SK-N-SH treated with all-trans-retinoic acid at 6 μM for 48 hours (cell line): ENCODE measurements around the gene SLC7A10.
A peak's percentile ranks its signal among the peaks of the same experiment; 100 is the strongest.

Experiments
- ATAC-seq: fragments of 200-7000 bp; cut with Tn5 transposase; 3 replicates; pipeline ENCODE4 v1.9.1; 2020; ENCODE audit warnings: mild to moderate bottlenecking, moderate library complexity
- ARNTL ChIP-seq: fragments of 450-650 bp; formaldehyde crosslinking; IDR thresholded peaks from 2 replicates; pipeline ENCODE4 v1.5.0; 2020; ENCODE audit warnings: low read depth, mild to moderate bottlenecking, moderate library complexity, borderline replicate concordance
- CSDC2 ChIP-seq: fragments of 250-450 bp; sonication (Bioruptor Pico); IDR thresholded peaks from 2 replicates; pipeline ENCODE4 v1.5.0; 2020; ENCODE audit warnings: mild to moderate bottlenecking, moderate library complexity
- GLIS3 ChIP-seq: fragments of 250-450 bp; sonication (Bioruptor Pico); IDR thresholded peaks from 2 replicates; pipeline ENCODE4 v1.5.0; 2020; ENCODE audit warnings: mild to moderate bottlenecking, moderate library complexity
- ISL1 ChIP-seq: fragments of 250-450 bp; sonication (Bioruptor Pico); IDR thresholded peaks from 2 replicates; pipeline ENCODE4 v2.1.2; 2022; ENCODE audit warnings: mild to moderate bottlenecking, moderate library complexity
- OSR1 ChIP-seq: fragments of 250-450 bp; sonication (Bioruptor Pico); IDR thresholded peaks from 2 replicates; pipeline ENCODE4 v1.8.0; 2022; ENCODE audit warnings: moderate library complexity, mild to moderate bottlenecking, inconsistent platforms
- PPARA ChIP-seq: fragments of 250-450 bp; sonication (Bioruptor Pico); IDR thresholded peaks from 2 replicates; pipeline ENCODE4 v1.5.0; 2020; ENCODE audit warnings: mild to moderate bottlenecking, borderline replicate concordance
- RARB ChIP-seq: fragments of 250-450 bp; sonication (Bioruptor Pico); IDR thresholded peaks from 2 replicates; pipeline ENCODE4 v1.8.0; 2021; ENCODE audit warnings: mild to moderate bottlenecking, moderate library complexity
- TCF4 ChIP-seq: fragments of 250-450 bp; sonication (Bioruptor Pico); IDR thresholded peaks from 2 replicates; pipeline ENCODE4 v1.8.0; 2021; ENCODE audit warnings: mild to moderate bottlenecking, moderate library complexity, borderline replicate concordance
- ZC3H10 ChIP-seq: fragments of 250-450 bp; sonication (Bioruptor Pico); IDR thresholded peaks from 2 replicates; pipeline ENCODE4 v1.5.1; 2021; ENCODE audit warnings: mild to moderate bottlenecking, moderate library complexity
- ZFP3 ChIP-seq: fragments of 250-450 bp; sonication (Bioruptor Pico); IDR thresholded peaks from 2 replicates; pipeline ENCODE4 v1.5.0; 2020; ENCODE audit warnings: mild to moderate bottlenecking, moderate library complexity
- ZFP30 ChIP-seq: fragments of 450-650 bp; formaldehyde crosslinking; IDR thresholded peaks from 2 replicates; pipeline ENCODE4 v1.5.0; 2022; ENCODE audit warnings: mild to moderate bottlenecking, moderate library complexity
- ZNF8 ChIP-seq: fragments of 450-650 bp; formaldehyde crosslinking; IDR thresholded peaks from 2 replicates; pipeline ENCODE4 v1.5.0; 2020; ENCODE audit warnings: mild to moderate bottlenecking, moderate library complexity
- TF ChIP-seq, protein P1 (sequence below): fragments of 250-450 bp; sonication (Bioruptor Pico); IDR thresholded peaks from 2 replicates; pipeline ENCODE4 v1.8.0; 2020; ENCODE audit warnings: mild to moderate bottlenecking, moderate library complexity, borderline replicate concordance
- TF ChIP-seq, protein P2 (sequence below): fragments of 250-450 bp; sonication (Bioruptor Pico); IDR thresholded peaks from 2 replicates; pipeline ENCODE4 v1.5.0; 2020; ENCODE audit warnings: mild to moderate bottlenecking, moderate library complexity
- TF ChIP-seq, protein P3 (sequence below): fragments of 250-450 bp; sonication (Bioruptor Pico); IDR thresholded peaks from 2 replicates; pipeline ENCODE4 v1.5.1; 2021; ENCODE audit warnings: mild to moderate bottlenecking, moderate library complexity
- TF ChIP-seq, protein P4 (sequence below): fragments of 250-450 bp; sonication (Bioruptor Pico); IDR thresholded peaks from 2 replicates; pipeline ENCODE4 v1.5.1; 2020; ENCODE audit warnings: low read depth, mild to moderate bottlenecking, moderate library complexity

The SLC7A10 gene

DNA sequence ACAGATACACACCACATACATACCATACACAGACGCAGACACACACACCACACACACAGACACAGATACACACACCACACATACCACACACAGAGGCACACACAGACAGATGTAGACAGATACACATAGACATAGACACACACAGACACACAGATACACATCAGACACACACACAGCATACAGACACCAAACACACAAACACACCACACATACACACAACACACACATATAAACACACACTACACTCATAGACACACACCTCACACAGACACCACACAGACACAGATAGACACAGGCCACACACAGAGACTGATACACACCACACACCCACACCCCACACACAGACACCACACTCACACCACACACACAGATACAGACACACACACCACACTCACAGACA, 24.9 kb upstream of the SLC7A10 start:
- TF ChIP-seq, protein P1, sequence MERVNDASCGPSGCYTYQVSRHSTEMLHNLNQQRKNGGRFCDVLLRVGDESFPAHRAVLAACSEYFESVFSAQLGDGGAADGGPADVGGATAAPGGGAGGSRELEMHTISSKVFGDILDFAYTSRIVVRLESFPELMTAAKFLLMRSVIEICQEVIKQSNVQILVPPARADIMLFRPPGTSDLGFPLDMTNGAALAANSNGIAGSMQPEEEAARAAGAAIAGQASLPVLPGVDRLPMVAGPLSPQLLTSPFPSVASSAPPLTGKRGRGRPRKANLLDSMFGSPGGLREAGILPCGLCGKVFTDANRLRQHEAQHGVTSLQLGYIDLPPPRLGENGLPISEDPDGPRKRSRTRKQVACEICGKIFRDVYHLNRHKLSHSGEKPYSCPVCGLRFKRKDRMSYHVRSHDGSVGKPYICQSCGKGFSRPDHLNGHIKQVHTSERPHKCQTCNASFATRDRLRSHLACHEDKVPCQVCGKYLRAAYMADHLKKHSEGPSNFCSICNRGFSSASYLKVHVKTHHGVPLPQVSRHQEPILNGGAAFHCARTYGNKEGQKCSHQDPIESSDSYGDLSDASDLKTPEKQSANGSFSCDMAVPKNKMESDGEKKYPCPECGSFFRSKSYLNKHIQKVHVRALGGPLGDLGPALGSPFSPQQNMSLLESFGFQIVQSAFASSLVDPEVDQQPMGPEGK (CRISPR knock-in tag): no peak
- TF ChIP-seq ZC3H10 (no peak), PPARA (CRISPR knock-in tag) (no peak), CSDC2 (CRISPR knock-in tag) (no peak)
- TF ChIP-seq, protein P2, sequence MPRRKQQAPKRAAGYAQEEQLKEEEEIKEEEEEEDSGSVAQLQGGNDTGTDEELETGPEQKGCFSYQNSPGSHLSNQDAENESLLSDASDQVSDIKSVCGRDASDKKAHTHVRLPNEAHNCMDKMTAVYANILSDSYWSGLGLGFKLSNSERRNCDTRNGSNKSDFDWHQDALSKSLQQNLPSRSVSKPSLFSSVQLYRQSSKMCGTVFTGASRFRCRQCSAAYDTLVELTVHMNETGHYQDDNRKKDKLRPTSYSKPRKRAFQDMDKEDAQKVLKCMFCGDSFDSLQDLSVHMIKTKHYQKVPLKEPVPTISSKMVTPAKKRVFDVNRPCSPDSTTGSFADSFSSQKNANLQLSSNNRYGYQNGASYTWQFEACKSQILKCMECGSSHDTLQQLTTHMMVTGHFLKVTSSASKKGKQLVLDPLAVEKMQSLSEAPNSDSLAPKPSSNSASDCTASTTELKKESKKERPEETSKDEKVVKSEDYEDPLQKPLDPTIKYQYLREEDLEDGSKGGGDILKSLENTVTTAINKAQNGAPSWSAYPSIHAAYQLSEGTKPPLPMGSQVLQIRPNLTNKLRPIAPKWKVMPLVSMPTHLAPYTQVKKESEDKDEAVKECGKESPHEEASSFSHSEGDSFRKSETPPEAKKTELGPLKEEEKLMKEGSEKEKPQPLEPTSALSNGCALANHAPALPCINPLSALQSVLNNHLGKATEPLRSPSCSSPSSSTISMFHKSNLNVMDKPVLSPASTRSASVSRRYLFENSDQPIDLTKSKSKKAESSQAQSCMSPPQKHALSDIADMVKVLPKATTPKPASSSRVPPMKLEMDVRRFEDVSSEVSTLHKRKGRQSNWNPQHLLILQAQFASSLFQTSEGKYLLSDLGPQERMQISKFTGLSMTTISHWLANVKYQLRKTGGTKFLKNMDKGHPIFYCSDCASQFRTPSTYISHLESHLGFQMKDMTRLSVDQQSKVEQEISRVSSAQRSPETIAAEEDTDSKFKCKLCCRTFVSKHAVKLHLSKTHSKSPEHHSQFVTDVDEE (CRISPR knock-in tag): no peak
- no peak for ATAC-seq

DNA sequence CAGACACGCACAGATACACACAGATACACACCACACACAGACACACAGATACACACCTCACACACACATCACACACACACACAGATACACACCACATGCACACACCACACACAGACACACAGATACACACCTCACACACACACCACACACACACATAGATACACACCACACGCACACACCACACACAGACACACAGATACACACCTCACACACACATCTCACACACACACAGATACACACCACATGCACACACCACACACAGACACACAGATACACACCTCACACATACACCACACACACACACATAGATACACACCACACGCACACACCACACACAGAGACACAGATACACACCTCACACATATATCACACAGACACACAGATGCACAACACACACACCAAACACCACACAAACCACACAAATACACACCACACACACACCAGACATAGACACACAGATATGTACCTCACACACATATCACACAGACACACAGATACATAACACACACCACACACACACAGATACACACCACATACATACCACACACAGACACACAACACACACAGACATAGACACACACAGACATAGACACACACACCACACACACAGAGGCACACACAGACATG, 24.2 kb upstream of the SLC7A10 start:
- ATAC-seq: no peak
- TF ChIP-seq ZFP3 (CRISPR knock-in tag) (no peak), ISL1 (CRISPR knock-in tag) (no peak), OSR1 (CRISPR knock-in tag) (no peak), ZC3H10 (no peak), GLIS3 (CRISPR knock-in tag) (no peak), ZFP30 (CRISPR knock-in tag) (no peak), ZNF8 (CRISPR knock-in tag) (no peak), PPARA (CRISPR knock-in tag) (no peak), RARB (CRISPR knock-in tag) (no peak)
- TF ChIP-seq, protein P1 (CRISPR knock-in tag): no peak

DNA sequence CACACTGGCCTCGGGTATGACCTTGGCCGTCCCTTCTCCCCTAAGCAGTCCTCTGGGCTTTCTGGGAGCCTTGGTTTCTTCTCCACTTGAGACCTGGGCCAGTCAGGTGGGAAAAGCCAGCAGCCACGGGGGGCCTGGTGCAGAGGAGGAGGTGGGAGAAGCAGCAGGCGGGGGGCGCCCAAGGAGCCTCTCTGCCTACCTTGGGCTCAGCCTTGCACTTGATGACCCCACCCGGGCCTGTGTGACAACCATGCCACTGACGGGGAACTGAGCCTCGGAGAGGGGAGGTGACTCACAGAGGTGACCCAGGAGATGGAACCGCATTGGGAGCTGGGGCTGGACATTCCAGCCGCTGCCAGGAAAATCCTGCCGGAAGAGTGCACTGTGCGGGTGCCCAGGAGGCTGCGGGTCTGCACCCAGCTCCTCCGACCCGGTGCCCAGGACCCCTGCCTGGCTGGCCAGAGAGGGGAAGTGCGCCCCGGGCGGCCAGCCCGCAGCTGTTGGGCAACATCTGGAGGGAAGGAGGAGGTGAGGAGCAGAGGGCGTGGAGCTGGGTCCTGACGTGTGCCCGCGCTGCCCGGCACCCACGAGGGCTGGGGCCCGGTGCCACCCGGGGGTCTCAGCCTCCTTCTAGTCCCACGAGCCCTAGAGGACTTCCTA, 23.4 kb upstream of the SLC7A10 start:
- TF ChIP-seq, protein P3, sequence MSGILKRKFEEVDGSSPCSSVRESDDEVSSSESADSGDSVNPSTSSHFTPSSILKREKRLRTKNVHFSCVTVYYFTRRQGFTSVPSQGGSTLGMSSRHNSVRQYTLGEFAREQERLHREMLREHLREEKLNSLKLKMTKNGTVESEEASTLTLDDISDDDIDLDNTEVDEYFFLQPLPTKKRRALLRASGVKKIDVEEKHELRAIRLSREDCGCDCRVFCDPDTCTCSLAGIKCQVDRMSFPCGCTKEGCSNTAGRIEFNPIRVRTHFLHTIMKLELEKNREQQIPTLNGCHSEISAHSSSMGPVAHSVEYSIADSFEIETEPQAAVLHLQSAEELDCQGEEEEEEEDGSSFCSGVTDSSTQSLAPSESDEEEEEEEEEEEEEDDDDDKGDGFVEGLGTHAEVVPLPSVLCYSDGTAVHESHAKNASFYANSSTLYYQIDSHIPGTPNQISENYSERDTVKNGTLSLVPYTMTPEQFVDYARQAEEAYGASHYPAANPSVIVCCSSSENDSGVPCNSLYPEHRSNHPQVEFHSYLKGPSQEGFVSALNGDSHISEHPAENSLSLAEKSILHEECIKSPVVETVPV (CRISPR knock-in tag): no peak
- no peak for TF ChIP-seq TCF4 (CRISPR knock-in tag)
- TF ChIP-seq, protein P4, sequence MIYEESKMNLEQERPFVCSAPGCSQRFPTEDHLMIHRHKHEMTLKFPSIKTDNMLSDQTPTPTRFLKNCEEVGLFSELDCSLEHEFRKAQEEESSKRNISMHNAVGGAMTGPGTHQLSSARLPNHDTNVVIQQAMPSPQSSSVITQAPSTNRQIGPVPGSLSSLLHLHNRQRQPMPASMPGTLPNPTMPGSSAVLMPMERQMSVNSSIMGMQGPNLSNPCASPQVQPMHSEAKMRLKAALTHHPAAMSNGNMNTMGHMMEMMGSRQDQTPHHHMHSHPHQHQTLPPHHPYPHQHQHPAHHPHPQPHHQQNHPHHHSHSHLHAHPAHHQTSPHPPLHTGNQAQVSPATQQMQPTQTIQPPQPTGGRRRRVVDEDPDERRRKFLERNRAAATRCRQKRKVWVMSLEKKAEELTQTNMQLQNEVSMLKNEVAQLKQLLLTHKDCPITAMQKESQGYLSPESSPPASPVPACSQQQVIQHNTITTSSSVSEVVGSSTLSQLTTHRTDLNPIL (CRISPR knock-in tag): no peak
- TF ChIP-seq ARNTL (CRISPR knock-in tag): no peak
- peak; percentile 30 for ATAC-seq

DNA sequence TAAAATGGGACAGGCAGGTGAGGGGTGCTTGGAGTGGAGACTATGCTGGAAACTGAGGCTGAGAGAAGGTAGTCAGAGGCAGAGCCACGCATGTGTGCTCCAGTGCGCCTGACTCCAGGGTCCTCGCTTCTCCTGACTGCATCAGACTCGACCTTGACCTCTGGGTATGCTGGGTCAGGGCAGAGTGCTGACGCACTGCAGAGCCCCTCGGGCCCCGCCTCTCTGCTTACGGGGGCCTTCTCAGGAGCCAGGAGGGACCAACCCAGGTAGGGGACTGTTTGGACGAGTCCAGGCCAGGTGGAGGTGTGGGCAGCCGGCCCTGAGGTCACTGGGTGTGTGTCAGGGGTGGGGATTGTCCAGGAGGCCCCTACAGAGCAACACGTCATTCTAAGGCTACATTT, 22.9 kb upstream of the SLC7A10 start:
- no peak for ATAC-seq
- no peak for TF ChIP-seq ZFP30 (CRISPR knock-in tag)
- TF ChIP-seq, all 23 proteins: peak for 0
